SIG-M5 treated with dmso at 0.1 percent for 504 hours (cell line): ENCODE data around the gene MACROD2.

ENCODE experiments used
- DNase-seq: peaks from one replicate; lab custom pipeline; 2025; ENCODE audit not compliant: unreplicated experiment; lab: John Stamatoyannopoulos, UW

The MACROD2 gene

GRCh38 chr20:14729390-14729789 is 734.1 kb downstream of the MACROD2 start:
- DNase-seq = no peak

- DNase-seq = no peak
These were observed 737.0 kb downstream of the MACROD2 start for GRCh38 chr20:14732343-14732742.

- DNase-seq = no peak
These were observed 737.7 kb downstream of the MACROD2 start for GRCh38 chr20:14732996-14733395.

- DNase-seq = no peak
These were observed 745.1 kb downstream of the MACROD2 start for GRCh38 chr20:14740380-14740779.

GRCh38 chr20:14741616-14742015 is 746.3 kb downstream of the MACROD2 start:
- DNase-seq = no peak

GRCh38 chr20:14744723-14745122 is 749.4 kb downstream of the MACROD2 start:
- DNase-seq = no peak

GRCh38 chr20:14745830-14746229 is 750.5 kb downstream of the MACROD2 start:
- DNase-seq = no peak

GRCh38 chr20:14751191-14751590 is 755.9 kb downstream of the MACROD2 start:
- DNase-seq = no peak

- no peak for DNase-seq
These were observed 762.4 kb downstream of the MACROD2 start for GRCh38 chr20:14757728-14758127.

- DNase-seq = no peak
These were observed 763.0 kb downstream of the MACROD2 start for GRCh38 chr20:14758356-14758755.

- DNase-seq = no peak
These were observed 764.7 kb downstream of the MACROD2 start for GRCh38 chr20:14759979-14760378.

- no peak for DNase-seq
These were observed 766.6 kb downstream of the MACROD2 start for GRCh38 chr20:14761903-14762302.

GRCh38 chr20:14764511-14765369 is 769.4 kb downstream of the MACROD2 start:
- DNase-seq = peak; percentile 57

GRCh38 chr20:14765370-14765701 is 770.0 kb downstream of the MACROD2 start:
- DNase-seq = no peak

- DNase-seq = no peak
These were observed 778.2 kb downstream of the MACROD2 start for GRCh38 chr20:14773486-14773885.

- DNase-seq = peak; percentile 7
These were observed 780.5 kb downstream of the MACROD2 start for GRCh38 chr20:14775778-14776177.

- DNase-seq = no peak
These were observed 782.3 kb downstream of the MACROD2 start for GRCh38 chr20:14777591-14777990.

- DNase-seq = no peak
These were observed 782.8 kb downstream of the MACROD2 start for GRCh38 chr20:14778096-14778495.

- no peak for DNase-seq
These were observed 783.6 kb downstream of the MACROD2 start for GRCh38 chr20:14778875-14779274.

- no peak for DNase-seq
These were observed 785.2 kb downstream of the MACROD2 start for GRCh38 chr20:14780508-14780907.

GRCh38 chr20:14782731-14783130 is 787.4 kb downstream of the MACROD2 start:
- no peak for DNase-seq

GRCh38 chr20:14783766-14784165 is 788.5 kb downstream of the MACROD2 start:
- DNase-seq = no peak
